PFSK-1 (cell line): ENCODE results near the gene CALHM6.

Source experiments
- POLR2AphosphoS5 ChIP-seq: IDR thresholded peaks from 2 replicates; pipeline ENCODE4 v1.6.1; 2012; ENCODE audit warnings: low read depth, mild to moderate bottlenecking, control low read depth, low read length, moderate library complexity
- REST ChIP-seq, 2 experiments: IDR thresholded peaks; 2 replicates each; pipeline versions ENCODE4 v1.6.1 to v1.8.0; 2011 to 2012; ENCODE audit warnings: low read depth in 2 of 2, low read length in 2 of 2, control low read depth in 1 of 2, inconsistent platforms in 1 of 2, mild to moderate bottlenecking in 1 of 2, moderate library complexity in 1 of 2; ENCODE audit not compliant: insufficient read depth in 1 of 2

DNA sequence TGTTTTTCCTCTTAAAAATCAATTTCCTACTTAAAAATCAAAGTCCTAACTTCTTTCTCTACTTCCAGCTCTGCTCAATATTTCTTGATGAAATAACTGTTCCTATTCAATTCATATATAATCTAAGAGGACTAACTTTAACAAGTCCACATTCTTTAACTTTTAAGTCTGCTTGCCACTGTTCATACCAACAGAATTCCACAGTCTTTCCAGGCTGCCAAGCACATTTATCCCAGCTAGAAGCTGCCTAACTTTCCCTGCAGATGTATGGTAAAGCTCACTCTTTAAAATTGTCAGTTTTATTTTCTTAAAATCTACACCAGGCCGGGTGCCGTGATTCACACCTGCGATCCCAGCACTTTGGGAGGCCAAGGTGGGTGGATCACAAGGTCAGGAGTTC is 11.5 kb downstream of the CALHM6 start:
- TF ChIP-seq POLR2AphosphoS5 (no peak), REST (IDR thresholded peaks at IDR 0.05; ENCODE audit: insufficient read depth in 1 of 2, low read depth in 2 of 2, low read length in 2 of 2) (no peak)
